Germinal center (tissue), 1 donor: Measurements from ENCODE around the gene KIF1B.
"Not testable (repeated sequence)": the region's sequence is repeated elsewhere in the genome, so short reads cannot be mapped to it uniquely, and the experiment has no call there.

ENCODE experiments used
- DNase-seq: peaks from one replicate; pipeline ENCODE4 v3.0.0; 2012; ENCODE audit warnings: mixed read lengths, low spot score

Gene KIF1B

DNA sequence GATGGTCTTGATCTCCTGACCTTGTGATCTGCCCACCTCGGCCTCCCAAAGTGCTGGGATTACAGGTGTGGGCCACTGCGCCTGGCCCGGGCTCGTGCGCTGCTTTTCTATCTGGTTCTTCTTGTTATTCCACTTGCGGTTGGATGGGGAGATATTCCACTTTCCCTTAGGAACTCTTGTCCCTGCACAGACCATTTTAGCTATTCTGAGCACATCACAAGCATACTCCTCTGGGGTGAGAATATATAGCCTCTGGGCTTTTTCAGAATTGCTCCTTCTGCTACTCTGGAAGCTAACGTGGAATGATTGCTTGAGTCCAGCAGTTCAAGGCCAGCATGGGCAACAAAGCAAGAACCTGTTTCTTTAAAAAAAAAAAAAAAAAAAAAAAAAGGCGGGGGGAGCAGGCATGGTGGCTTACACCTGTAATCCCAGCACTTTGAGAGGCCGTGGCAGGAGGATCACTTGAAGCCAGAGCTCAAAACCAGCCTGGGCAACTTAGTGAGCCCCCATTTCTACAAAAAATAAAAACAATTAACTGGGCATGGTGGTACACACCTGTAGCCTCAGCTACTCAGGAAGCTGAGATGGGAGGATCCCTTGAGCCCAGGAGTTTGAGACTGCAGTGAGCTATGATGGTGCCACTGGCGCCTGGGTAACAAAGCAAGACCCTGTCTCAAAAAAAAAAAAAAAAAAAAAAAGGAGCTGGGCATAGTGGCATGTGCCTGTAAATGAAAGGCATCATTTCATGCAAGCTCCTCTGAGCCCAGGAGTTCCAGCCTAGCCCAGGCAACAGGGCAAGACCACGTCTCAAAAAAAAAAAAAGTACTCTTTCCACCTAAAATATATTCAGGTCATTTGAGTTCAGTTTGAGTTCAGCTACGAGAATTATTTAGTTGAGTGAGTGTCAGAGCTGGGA is 176.6 kb downstream of the KIF1B start:
- no peak for DNase-seq

DNA sequence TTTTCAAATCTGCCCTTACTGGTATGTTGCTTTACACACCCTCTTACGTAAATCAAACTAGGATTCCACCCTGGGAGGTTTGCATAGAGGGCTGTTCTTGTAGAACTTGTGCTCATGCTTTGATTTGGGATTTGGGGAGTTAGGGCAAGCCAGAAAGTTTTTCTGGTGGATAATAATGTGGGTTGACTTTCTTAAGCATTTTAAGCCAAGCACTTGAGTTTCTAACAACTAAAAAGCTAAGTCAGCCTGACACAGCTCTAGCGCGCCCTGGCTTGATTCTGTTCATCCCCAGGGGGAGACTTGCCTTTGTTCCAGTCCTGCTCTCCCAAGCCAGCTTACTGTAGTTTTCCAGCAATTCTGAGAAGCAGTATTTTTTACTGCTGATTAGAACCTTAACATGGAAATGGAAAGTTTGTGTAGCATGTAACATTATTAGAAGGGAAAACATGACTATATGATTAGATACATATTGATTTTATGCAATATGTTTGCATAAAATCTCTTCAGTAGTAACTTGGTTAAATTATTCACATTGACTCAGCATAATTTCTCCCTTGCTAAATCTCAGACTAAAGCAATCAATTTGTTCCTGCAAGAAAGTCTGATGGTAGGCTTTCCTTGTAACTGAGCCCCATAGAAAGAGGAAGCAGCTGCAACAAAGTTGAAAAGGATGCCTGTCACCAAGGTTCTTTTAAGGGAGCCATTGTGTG is 177.5 kb downstream of the KIF1B start:
- peak; percentile 38 for DNase-seq

DNA sequence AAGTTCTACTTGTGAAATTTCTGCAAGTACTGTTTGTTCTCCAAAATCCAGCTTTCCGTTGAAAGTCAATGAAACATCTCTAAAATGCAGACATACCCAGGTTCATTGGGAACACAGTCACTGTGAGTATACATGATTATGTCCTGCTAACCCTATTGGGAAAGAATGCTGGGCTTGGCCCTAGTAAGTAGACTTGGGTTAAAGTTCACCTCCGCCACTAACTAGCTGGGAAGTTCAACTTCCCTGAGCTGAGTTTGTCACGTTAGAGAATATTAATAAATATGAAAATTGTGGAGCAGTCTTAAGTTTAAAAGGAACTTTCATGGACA is 178.0 kb downstream of the KIF1B start:
- DNase-seq: no peak

DNA sequence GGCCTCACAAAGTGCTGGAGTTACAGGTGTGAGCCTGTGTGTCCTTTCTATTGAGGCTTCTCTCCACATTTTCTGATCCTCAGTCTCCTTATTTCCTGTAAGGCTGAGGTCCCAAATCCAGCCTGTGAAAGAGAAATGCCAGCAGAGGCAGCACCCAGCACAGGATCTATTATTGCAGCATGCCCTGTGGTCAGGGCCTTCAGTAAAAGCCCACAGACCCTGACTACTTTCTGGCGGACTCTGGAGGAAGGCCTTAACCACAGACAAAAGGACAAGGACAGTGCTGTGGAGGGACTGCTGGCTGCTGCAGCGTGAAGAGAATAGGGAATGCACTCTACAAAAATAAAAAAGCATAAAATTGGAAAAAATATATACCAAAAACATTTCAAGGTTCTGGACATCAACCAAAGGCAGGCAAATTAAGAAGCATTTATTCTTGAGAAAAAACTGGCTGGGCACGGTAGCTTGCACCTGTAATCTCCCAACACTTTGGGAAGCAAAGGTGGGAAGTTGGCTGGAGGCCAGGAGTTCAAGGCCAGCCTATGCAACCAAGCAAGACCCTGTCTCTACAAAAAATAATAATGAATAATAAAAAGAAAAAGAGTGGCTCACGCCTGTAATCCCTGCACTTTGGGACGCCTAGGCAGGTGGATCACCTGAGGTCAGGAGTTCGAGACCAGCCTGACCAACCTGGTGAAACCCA is 179.1 kb downstream of the KIF1B start:
- DNase-seq: no peak

DNA sequence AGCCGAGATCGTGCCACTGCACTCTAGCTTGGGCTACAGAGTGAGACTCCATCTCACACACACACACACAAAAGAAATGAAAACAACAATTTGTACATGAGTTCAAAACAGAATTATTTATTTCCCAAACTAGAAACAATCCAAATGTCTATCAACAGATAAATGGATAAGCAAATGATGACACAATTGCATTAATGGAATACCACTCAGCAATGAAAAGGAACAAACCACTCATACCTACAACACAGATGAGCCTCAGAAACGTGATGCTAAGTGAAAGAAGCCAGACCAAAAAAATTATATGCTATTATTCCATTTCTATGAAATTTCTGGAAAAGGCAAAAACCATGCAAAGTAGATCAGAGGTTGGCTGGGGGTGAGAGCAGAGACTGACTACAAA is 186.5 kb downstream of the KIF1B start:
- no peak for DNase-seq

DNA sequence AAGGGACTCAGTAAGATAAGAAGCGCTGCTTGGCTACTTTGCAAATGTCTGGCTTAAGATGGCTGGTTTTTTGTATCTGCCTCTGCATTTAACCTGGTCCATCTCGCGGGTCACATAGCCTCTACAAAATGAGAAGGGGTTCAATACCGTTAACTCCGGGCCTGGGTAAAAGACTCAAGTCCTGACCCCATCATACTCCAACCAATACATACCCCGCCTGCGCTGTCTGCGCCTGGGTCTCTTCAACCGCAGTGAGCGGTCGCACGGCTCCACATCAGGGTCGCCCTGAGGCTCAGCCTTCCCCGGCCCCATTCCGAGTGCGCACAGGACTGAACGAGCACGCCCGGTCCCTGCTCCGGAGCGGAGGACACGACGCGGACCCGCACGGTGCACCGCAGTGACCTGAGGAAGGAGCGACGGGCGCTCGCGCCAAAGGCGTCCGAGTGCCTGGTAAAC is 187.9 kb downstream of the KIF1B start:
- no peak for DNase-seq

DNA sequence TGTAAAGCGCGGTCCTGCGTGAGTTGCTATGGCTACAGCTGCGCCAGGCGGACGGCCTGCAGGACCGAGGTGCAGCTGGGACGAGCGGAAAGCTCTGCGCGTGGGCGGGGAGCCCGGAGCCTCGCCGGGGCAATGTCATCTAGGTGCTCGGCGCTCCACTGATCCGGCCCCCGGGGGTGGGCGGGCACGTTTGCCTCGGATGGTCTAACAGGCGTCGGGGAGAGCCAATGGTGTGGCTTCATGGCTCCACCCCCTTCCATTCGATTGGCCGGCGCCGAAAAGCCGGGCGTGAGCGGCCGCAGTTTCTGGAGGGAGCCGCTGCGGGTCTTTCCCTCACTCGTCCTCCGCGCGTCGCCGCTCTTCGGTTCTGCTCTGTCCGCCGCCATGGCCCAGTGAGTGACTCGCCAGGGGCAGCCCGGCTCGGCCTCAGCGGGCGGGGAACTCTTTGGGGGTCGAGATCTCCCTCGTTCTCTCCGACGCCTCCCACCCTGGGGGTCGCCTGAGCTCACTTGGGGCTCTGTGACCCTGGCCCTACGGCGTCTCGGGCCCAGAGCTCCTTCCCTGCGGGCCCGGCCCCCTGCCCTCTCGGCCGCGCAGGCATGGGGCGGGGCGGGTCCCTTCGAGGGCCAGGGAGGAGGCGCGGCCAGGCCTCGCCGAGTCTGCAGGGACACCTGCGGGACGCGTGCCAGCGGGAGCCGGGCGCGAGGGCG is 188.5 kb downstream of the KIF1B start, which contains the start of gene PGD:
Gene PGD, plus strand, starts transcription at position 331 of the 710 bp plus-strand sequence. Its CDS starts 54 bp downstream, at position 385.
- DNase-seq: peak; percentile 100

DNA sequence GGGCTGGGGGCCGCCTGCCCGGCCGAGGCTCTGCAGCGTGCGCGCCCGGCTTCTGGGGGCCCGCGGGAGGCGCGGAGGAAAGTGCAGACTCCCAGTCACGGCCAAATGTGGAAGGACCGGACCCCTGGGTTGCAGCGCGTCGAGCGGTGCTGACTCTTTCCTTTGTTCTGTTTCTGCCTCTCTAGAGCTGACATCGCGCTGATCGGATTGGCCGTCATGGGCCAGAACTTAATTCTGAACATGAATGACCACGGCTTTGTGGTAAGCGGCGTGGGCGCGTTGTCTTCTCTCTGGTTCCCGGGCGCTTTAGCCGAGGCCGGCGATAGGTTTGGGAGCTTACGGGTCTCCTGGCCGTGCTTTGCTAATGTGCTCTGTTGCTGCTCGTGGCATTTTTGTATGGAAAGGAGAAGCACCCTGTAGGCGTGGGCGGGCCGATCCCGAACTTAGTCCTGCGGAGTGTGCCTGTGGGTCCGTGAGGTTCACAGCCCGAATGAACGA is 189.1 kb downstream of the KIF1B start:
- no peak for DNase-seq

DNA sequence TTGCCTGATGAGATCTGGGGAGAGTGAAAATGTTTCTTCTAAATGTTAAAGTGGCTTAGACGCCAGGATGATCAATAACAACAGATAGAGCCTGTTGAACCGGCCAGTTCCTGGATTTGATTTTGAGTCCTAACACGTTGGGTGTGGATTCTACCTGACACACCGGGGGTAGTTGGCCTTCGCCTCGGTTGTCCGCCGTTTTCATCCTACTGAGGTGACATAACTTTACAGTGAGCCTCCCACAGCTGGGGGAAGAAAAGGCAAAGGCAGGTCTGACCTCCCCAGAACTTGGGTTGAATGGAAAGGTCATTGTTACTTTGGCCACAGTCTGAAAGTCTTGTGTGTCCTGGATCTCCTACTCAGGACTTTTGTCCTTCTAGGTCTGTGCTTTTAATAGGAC is 189.6 kb downstream of the KIF1B start:
- DNase-seq: no peak

DNA sequence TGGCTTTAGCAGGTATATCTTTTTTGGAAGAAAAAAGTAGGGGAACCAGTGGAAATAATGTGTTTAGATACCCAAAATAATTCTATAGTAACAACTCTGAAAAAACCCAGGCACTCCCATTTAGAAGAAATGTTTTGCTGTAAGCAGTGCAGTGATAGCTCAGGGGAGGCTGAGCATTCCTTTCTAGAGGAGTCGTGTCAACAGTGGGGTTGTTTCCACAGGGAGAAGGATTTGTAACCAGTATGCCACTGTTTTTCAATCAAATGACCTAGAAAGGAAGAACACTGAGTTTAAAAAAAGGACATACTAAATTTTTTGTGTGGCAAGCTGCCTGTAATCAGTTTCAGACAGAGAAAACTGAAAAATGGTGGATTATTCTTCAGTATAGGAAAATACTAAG is 190.9 kb downstream of the KIF1B start:
- no peak for DNase-seq

DNA sequence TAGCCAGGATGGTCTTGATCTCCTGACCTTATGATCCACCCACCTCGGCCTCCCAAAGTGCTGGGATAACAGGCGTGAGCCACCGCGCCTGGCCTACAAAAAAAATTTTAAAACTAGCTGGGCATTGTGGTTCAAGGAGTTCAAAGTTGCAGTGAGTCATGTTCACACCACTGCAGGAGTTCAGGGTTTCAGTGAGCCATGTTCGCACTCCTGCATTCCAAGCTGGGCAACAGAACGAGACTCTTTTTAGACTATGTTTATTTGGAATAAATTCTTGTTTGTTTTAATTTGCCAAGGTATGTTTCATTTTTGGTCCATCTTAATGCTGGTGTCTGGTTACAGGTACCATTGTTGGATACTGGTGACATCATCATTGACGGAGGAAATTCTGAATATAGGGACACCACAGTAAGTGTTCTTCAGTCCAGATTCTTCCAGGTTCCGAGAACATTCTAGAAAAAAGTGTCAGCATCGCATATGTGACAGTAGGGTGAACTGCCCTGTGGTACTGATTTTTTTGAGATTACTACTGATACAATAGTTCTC is 192.4 kb downstream of the KIF1B start:
- DNase-seq: no peak

DNA sequence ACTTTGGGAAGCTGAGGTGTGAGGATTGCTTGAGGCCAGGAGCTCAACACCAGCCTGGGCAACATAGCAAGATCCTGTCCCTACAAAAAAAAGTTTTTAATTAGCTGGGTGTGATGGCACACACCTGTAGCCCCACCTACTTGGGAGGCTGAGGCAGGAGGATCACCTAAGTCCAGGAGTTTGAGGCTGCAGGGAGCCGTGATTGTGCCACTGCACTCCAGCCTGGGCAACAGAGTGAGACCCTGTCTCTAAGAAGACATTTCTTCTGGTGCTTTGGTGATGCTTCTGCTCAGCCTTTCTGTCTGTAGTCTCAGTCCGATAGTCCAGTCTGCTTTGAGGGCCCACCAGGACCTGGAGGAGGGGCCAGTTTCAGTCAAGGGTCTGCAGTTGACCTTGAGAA is 196.8 kb downstream of the KIF1B start:
- no peak for DNase-seq

DNA sequence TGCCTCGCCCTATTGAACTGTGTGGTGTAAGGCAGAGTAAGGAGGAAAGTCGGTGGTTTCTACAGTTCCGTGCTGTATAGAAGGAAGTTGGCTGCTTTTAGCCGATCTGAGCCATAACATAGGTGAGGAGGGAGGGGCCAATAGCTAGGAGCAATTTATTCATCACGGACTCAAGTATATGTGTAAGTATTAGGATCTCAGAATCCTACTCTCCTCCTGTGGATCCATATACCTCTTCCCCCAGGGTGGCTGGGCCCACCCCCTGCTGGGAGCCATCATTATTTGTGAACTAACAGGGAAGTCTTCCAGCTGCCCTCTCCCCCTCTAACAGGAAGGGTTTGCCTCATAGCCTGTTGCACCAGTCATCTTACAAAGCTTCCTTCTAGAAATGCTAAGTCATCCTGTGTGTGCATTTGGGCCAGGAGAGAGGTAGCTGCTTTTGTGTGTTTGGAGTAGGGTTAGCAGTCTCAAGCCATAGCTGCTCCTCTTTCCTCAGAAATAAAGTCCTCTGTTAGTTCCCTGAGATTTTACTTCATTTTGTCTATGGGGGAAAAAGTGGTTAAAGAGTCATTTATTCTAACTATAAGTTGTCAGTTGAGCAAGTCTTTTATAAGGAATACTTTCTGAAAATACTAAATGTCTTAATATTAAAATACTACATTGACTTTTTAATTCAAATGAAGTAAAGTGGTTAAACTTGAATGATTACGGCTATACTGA is 205.0 kb downstream of the KIF1B start:
- no peak for DNase-seq

DNA sequence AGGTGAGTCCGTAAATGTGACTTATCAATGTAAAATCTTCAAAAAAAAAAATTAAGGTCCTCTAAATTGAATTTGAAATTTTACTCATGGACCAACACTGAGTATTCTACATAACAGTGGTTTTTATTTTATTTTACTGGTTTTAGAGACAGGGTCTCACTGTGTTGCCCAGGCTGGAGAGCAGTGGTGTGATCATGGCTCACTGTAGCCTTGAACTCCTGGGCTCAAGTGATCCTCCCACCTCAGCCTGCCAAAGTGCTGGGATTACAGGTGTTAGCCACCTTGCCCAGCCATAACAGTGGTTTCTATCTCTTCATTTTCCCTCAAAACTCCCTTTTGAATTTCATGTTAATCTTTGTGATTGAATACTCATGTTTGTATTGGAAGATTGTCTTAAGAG is 205.6 kb downstream of the KIF1B start:
- not testable (repeated sequence) for DNase-seq

DNA sequence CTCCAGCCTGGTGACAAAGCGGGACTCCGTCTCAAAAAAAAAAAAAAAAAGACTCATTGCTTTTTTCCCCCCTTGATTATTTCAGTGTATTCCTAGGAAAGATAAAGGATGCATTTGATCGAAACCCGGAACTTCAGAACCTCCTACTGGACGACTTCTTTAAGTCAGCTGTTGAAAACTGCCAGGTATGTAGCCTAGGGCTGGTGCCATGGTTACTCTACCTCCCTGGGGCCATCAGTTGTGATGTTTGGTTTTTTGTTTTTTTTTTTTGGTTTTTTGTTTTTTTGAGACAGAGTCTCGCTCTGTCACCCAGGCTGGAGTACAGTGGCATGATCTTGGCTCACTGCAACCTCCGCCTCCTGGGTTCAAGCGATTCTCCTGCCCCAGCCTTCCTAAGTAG is 208.4 kb downstream of the KIF1B start:
- DNase-seq: not testable (repeated sequence)

DNA sequence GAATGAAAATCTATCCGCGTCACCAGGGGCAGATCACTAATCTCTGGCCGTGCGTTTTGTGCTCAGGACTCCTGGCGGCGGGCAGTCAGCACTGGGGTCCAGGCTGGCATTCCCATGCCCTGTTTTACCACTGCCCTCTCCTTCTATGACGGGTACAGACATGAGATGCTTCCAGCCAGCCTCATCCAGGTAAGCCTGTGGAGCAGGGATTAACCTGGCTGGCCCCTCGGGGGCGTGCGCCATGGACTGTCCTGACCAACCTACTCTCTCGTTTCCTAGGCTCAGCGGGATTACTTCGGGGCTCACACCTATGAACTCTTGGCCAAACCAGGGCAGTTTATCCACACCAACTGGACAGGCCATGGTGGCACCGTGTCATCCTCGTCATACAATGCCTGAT is 209.0 kb downstream of the KIF1B start:
- no peak for DNase-seq

DNA sequence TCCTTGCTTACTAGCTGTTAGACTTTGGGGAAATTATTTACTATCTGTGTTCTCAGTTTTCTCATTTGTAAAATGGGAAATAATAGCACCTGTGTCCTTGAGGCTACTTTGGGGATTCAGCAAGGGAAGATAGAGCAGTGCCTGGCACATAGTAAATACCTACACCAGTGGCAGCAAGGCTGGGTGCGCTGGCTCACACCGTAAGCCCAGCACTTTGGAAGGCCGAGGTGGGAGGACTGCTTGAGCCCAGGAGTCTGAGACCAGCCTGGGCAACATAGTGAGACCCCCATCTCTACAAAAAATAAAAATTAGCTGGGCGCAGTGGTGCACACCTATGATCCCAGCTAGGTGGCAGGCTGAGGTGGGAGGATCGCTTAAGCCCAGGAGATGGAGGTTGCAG is 211.3 kb downstream of the KIF1B start:
- DNase-seq: no peak

DNA sequence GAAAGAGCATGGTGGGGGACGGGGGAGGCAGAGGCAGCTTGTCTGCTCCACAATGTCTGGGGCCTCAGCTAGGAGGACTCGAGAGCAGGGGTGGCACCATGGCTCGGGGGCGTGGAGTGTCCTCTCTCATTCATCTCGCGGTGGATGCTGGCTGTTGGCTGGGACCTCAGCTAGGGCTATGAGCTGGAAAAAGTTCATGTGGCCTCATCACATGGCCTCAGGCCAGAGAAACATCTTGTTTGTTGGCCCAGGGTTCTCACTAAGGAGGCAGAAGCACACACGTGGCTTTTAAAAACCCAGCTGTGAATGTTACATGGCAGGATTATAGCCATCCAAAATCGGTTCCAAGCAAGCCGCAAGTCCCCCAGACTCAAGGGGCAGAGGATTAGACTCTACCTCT is 213.7 kb downstream of the KIF1B start:
- no peak for DNase-seq

DNA sequence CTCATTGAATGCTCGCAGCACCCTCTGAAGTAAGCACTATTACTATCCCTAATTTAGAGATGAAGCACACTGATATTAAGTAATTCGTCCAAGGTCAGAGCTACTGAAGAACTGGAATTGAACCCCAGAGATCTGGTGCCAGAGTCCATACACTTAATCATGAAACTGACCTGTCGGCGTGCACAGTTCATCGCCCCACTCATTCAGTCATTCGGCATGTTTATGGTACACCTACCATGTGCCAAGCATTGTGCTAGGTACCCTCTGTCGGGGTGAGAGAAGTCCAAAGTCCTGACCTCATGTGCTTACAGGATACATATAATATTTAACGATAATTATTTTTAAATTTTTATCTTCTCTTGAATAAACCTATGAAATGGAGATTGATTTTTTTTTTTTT is 214.3 kb downstream of the KIF1B start:
- no peak for DNase-seq

DNA sequence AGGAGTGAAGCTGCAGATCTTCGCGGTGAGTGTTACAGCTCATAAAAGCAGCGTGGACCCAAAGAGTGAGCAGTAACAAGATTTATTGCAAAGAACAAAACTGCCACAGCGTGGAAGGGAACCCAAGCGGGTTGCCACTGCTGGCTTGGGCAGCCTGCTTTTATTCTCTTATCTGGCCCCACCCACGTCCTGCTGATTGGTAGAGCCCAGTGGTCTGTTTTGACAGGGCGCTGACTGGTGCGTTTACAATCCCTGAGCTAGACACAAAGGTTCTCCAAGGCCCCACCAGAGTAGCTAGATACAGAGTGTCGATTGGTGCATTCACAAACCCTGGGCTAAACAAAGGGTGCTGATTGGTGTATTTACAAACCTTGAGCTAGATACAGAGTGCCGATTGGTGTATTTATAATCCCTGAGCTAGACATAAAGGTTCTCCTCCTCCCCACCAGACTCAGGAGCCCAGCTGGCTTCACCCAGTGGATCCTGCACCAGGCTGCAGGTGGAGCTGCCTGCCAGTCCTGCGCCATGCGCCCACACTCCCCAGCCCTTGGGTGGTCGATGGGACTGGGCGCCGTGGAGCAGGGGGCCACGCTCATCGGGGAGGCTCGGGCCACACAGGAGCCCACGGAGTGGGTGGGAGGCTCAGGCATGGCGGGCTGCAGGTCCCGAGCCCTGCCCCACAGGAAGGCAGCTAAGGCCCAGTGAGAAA is 215.6 kb downstream of the KIF1B start:
- not testable (repeated sequence) for DNase-seq
